HG02973 (cell line): ENCODE data around the gene KCNT1.
"Not testable (repeated sequence)": the region's sequence is repeated elsewhere in the genome, so short reads cannot be mapped to it uniquely, and the experiment has no call there.

Source experiments
- ATAC-seq: cut with Tn5 transposase; IDR thresholded peaks from one replicate; pipeline ENCODE4 v1.9.1; 2021; ENCODE audit warnings: moderate library complexity; ENCODE audit not compliant: unreplicated experiment

KCNT1 gene

GRCh38 chr9:135672786-135673185, 29.2 kb upstream of the KCNT1 start:
- ATAC-seq = not testable (repeated sequence)

GRCh38 chr9:135673941-135674340, 28.0 kb upstream of the KCNT1 start:
- no peak for ATAC-seq

- no peak for ATAC-seq
Measured at GRCh38 chr9:135674977-135675376, 27.0 kb upstream of the KCNT1 start.

GRCh38 chr9:135676891-135677290, 25.1 kb upstream of the KCNT1 start:
- no peak for ATAC-seq

- no peak for ATAC-seq
Measured at GRCh38 chr9:135677641-135678168, 24.3 kb upstream of the KCNT1 start.

GRCh38 chr9:135678236-135679017, 23.6 kb upstream of the KCNT1 start:
- ATAC-seq = no peak

GRCh38 chr9:135680056-135680455, 21.9 kb upstream of the KCNT1 start:
- ATAC-seq = no peak

- no peak for ATAC-seq
Measured at GRCh38 chr9:135681161-135681560, 20.8 kb upstream of the KCNT1 start.

- ATAC-seq = no peak
Measured at GRCh38 chr9:135683401-135684034, 18.5 kb upstream of the KCNT1 start.

- ATAC-seq = no peak
Measured at GRCh38 chr9:135684691-135685090, 17.3 kb upstream of the KCNT1 start.

- ATAC-seq = no peak
Measured at GRCh38 chr9:135687216-135687615, 14.8 kb upstream of the KCNT1 start.

GRCh38 chr9:135689011-135689410, 13.0 kb upstream of the KCNT1 start:
- ATAC-seq = no peak

GRCh38 chr9:135690836-135691570, 11.0 kb upstream of the KCNT1 start:
- no peak for ATAC-seq

- no peak for ATAC-seq
Measured at GRCh38 chr9:135692410-135692809, 9.6 kb upstream of the KCNT1 start.

GRCh38 chr9:135693265-135693664, 8.7 kb upstream of the KCNT1 start:
- no peak for ATAC-seq

GRCh38 chr9:135693771-135694170, 8.2 kb upstream of the KCNT1 start:
- no peak for ATAC-seq

GRCh38 chr9:135694414-135694813, 7.6 kb upstream of the KCNT1 start:
- ATAC-seq = no peak

GRCh38 chr9:135695036-135695435, 6.9 kb upstream of the KCNT1 start:
- no peak for ATAC-seq

GRCh38 chr9:135695642-135696041, 6.3 kb upstream of the KCNT1 start:
- ATAC-seq = no peak

- ATAC-seq = no peak
Measured at GRCh38 chr9:135696446-135696845, 5.5 kb upstream of the KCNT1 start.

GRCh38 chr9:135697226-135697625, 4.8 kb upstream of the KCNT1 start:
- ATAC-seq = no peak

GRCh38 chr9:135698236-135698635, 3.7 kb upstream of the KCNT1 start:
- no peak for ATAC-seq
